ENCODE data around the gene RBBP7. TPM values are rescaled to one million over a fixed set of nuclear protein-coding genes. Genes with fewer than 3 reads are reported as not detected.

Gene RBBP7
- total and polyA plus RNA-seq, 2 of the 8 experiments (the other 6 are each of a cell fraction or from before 2014, with no cell fraction given): 107 to 138 TPM

Small RNAs within 50 kb of the gene (small RNA-seq; reads per million reads assigned to genes)
- not detected for gene RF00019 (ENCODE audit: insufficient read depth)
- not detected for gene RNU4-6P (ENCODE audit: insufficient read depth)
- not detected for gene RPL12P49 (ENCODE audit: insufficient read depth)

Other genes starting within 250 kb of the RBBP7 start
- not detected in 2 replicates for gene S100G, start 220.2 kb downstream of the RBBP7 start, total RNA-seq (2021; fragmentation: NEBNext Ultra II Directional; extraction: Animal tissue kit (Norgen Biotek cat#: 25700))
- not detected in 2 replicates for gene S100G, start 220.2 kb downstream of the RBBP7 start, polyA plus RNA-seq (2011; rRNA removed)
- gene CTPS2, start 157.7 kb downstream of the RBBP7 start, total RNA-seq (2021; fragmentation: NEBNext Ultra II Directional; extraction: Animal tissue kit (Norgen Biotek cat#: 25700)): 32.7 and 34.0 TPM in 2 replicates
- gene CTPS2, start 157.7 kb downstream of the RBBP7 start, polyA plus RNA-seq (2011; rRNA removed): 11.4 and 17.1 TPM in 2 replicates
- gene SYAP1, start 150.8 kb downstream of the RBBP7 start, total RNA-seq (2021; fragmentation: NEBNext Ultra II Directional; extraction: Animal tissue kit (Norgen Biotek cat#: 25700)): 20.3 and 22.8 TPM in 2 replicates
- gene SYAP1, start 150.8 kb downstream of the RBBP7 start, polyA plus RNA-seq (2011; rRNA removed): 2.7 and 2.9 TPM in 2 replicates
- gene TXLNG, start 83.9 kb downstream of the RBBP7 start, total RNA-seq (2021; fragmentation: NEBNext Ultra II Directional; extraction: Animal tissue kit (Norgen Biotek cat#: 25700)): 42.6 and 42.9 TPM in 2 replicates
- 19.9 and 32.9 TPM in 2 replicates for gene TXLNG, start 83.9 kb downstream of the RBBP7 start, polyA plus RNA-seq (2011; rRNA removed)
- 3.3 and 4.3 TPM in 2 replicates for gene REPS2, start 76.3 kb upstream of the RBBP7 start, total RNA-seq (2021; fragmentation: NEBNext Ultra II Directional; extraction: Animal tissue kit (Norgen Biotek cat#: 25700))
- 0.79 and 1.3 TPM in 2 replicates for gene REPS2, start 76.3 kb upstream of the RBBP7 start, polyA plus RNA-seq (2011; rRNA removed)

Measured in H1 (cell line).